Motor neuron (in vitro differentiated cells): ENCODE results near the gene SNX32. TPM values are rescaled to one million over a fixed set of nuclear protein-coding genes. Genes with fewer than 3 reads are reported as not detected.

Experiments used
- ATAC-seq, 8 experiments: fragments of 200-7000 bp; cut with Tn5 transposase; replicated peaks in 6 of 8; 2 replicates each; pipeline ENCODE4 v1.8.0; 2021; ENCODE audit warnings: mild to moderate bottlenecking in 8 of 8, moderate library complexity in 8 of 8
- H3K27ac ChIP-seq, 2 donors: fragments of 250-450 bp; sonication (Bioruptor Pico); 2 replicates each; pipeline ENCODE4 v1.9.0; 2021; ENCODE audit warnings: antibody characterized with exemption in 2 of 2, mild to moderate bottlenecking in 2 of 2, moderate library complexity in 1 of 2
- H3K4me1 ChIP-seq, 2 donors: fragments of 250-450 bp; sonication (Bioruptor Pico); replicated peaks in 1 of 2; 2 replicates each; pipeline ENCODE4 v1.6.1; 2021; ENCODE audit warnings: antibody characterized with exemption in 2 of 2, mild to moderate bottlenecking in 2 of 2, moderate library complexity in 1 of 2
- H3K4me3 ChIP-seq, 5 donors: fragments of 250-450 bp; sonication (Bioruptor Pico); 2 replicates each; pipeline ENCODE4 v1.9.0; 2021; ENCODE audit warnings: antibody characterized with exemption in 5 of 5, mild to moderate bottlenecking in 5 of 5, moderate library complexity in 4 of 5
- WGBS, 10 experiments: fragments of 450-650 bp; shearing (Covaris generic); methylation state at CpG; one replicate each; pipeline ENCODE4 v1.0.0; 2022; 5-methylcytosine and 5-hydroxymethylcytosine counted together
- in situ Hi-C, 9 experiments: fragments of 400-800 bp; cut with MboI; loops; one replicate each; pipeline ENCODE4 v1.15.0; 2021; ENCODE audit warnings: low sequenced_read_pairs in 9 of 9, low pct_unique_long_range_greater_than_20kb in 2 of 9; ENCODE audit not compliant: unreplicated experiment in 9 of 9
- total RNA-seq, 8 experiments: library from RNA; unstranded; fragments of 300-600 nt; gene quantifications; 2 replicates each; pipeline versions ENCODE4 v1.2.3 to v1.2.4, GENCODE V29; 2022

SNX32 gene
- total RNA-seq, 8 experiments from 2014 or later, result 1.5 to 6.7 (median 4.2) TPM

- H3K4me3 ChIP-seq, result no peak overlapping the region
- no peak overlapping the region for H3K27ac ChIP-seq
- H3K4me1 ChIP-seq, result no peaks in the 10 kb centered on the region
- peak in 4 of 8 experiments; percentile 0 to 10 (median 7) for ATAC-seq
- whole genome bisulfite sequencing, 10 experiments, result 0 to 80% (median 59%) methylated on average over 1 to 5 of the region's 16 CpGs; no CpG with 5 or more reads in 4 of the 10 experiments
- in situ Hi-C loops, result no loop called here
Measured at GRCh38 chr11:65849771-65850216, 16.0 kb downstream of the SNX32 start.

GRCh38 chr11:65850217-65851082 is 16.7 kb downstream of the SNX32 start:
- Histone ChIP-seq H3K4me1 (no peaks in the 10 kb centered on the region), H3K27ac (no peak overlapping the region), H3K4me3 (no peak overlapping the region)
- in situ Hi-C loops, result no loop called here
- 60 to 96% (median 86%) methylated on average over 1 to 9 of the region's 20 CpGs; no CpG with 5 or more reads in 5 of the 10 experiments for WGBS, 10 experiments
- ATAC-seq, result peak in 7 of 8 experiments; percentile 1 to 13 (median 7)

GRCh38 chr11:65851083-65851579 is 17.4 kb downstream of the SNX32 start:
- no peak overlapping the region for H3K4me3 ChIP-seq
- in situ Hi-C loops, result no loop called here
- WGBS, 10 experiments, result 80 to 98% (median 87%) methylated on average over 2 to 7 of the region's 14 CpGs; no CpG with 5 or more reads in 6 of the 10 experiments
- H3K27ac ChIP-seq, result no peak overlapping the region
- ATAC-seq, result peak in 7 of 8 experiments; percentile 5 to 12 (median 8)
- peaks cover 0 to 2% of the 10 kb centered on the region in 2 donors for H3K4me1 ChIP-seq

- no peak overlapping the region for H3K4me3 ChIP-seq
- in situ Hi-C loops, result no loop called here
- peaks cover 0 to 6% of the 10 kb centered on the region in 2 donors for H3K4me1 ChIP-seq
- 57 to 100% (median 76%) methylated on average over 1 to 6 of the region's 10 CpGs; no CpG with 5 or more reads in 2 of the 10 experiments for WGBS, 10 experiments
- ATAC-seq, result peak in 2 of 8 experiments; percentile 1
- H3K27ac ChIP-seq, result no peak overlapping the region
Measured at GRCh38 chr11:65851811-65852507, 18.2 kb downstream of the SNX32 start.

- 100% methylated on average over 1 to 5 of the region's 33 CpGs; no CpG with 5 or more reads in 8 of the 10 experiments for WGBS, 10 experiments
Measured at GRCh38 chr11:65852508-65853245, 18.9 kb downstream of the SNX32 start.

GRCh38 chr11:65853246-65853979 is 19.6 kb downstream of the SNX32 start:
- H3K27ac ChIP-seq, result no peak overlapping the region
- peaks cover 0 to 6% of the 10 kb centered on the region in 2 donors for H3K4me1 ChIP-seq
- H3K4me3 ChIP-seq, result no peak overlapping the region
- WGBS, 10 experiments, result 50 to 100% methylated on average over 1 to 3 of the region's 6 CpGs; no CpG with 5 or more reads in 8 of the 10 experiments
- ATAC-seq, result peak in 1 of 8 experiments; percentile 0
- in situ Hi-C loops, result no loop called here

More at GRCh38 chr11:65852508-65853245, 18.9 kb downstream of the SNX32 start:
- peak in 4 of 8 experiments; percentile 0 to 4 (median 2) for ATAC-seq
- H3K4me3 ChIP-seq, result no peak overlapping the region
- in situ Hi-C loops, result no loop called here
- peaks cover 0 to 6% of the 10 kb centered on the region in 2 donors for H3K4me1 ChIP-seq
- H3K27ac ChIP-seq, result no peak overlapping the region

- Histone ChIP-seq H3K4me1 (peaks cover 0 to 6% of the 10 kb centered on the region in 2 donors), H3K4me3 (no peak overlapping the region), H3K27ac (no peak overlapping the region)
- 93 to 100% (median 100%) methylated on average over 1 to 3 of the region's 4 CpGs; no CpG with 5 or more reads in 7 of the 10 experiments for WGBS, 10 experiments
- in situ Hi-C loops, result no loop called here
- ATAC-seq, result no peak
Measured at GRCh38 chr11:65854161-65854592, 20.4 kb downstream of the SNX32 start.

- ATAC-seq, result no peak
- H3K4me1 ChIP-seq, result peaks cover 0 to 6% of the 10 kb centered on the region in 2 donors
- WGBS, 10 experiments, result 80 to 100% (median 100%) methylated on average over 1 to 5 of the region's 15 CpGs
- no peak overlapping the region for H3K4me3 ChIP-seq
- H3K27ac ChIP-seq, result no peak overlapping the region
- in situ Hi-C loops, result no loop called here
Measured at GRCh38 chr11:65854852-65855837, 21.4 kb downstream of the SNX32 start.

GRCh38 chr11:65855927-65856363 is 22.2 kb downstream of the SNX32 start:
- ATAC-seq, result no peak
- 80 to 100% (median 97%) methylated on average over 1 to 6 of the region's 15 CpGs; no CpG with 5 or more reads in 3 of the 10 experiments for WGBS, 10 experiments
- Histone ChIP-seq H3K27ac (no peak overlapping the region), H3K4me3 (peak overlapping the region in 3 of 5 donors; percentile 76 to 92 (median 88)), H3K4me1 (peaks cover 0 to 6% of the 10 kb centered on the region in 2 donors)
- in situ Hi-C loops, result no loop called here

- H3K4me1 ChIP-seq, result peaks cover 6 to 12% of the 10 kb centered on the region in 2 donors
- peak; percentile 0 to 7 (median 2) for ATAC-seq
- in situ Hi-C loops, result no loop called here
- 0 to 5% (median 2%) methylated on average over 1 to 18 of the region's 57 CpGs; no CpG with 5 or more reads in 3 of the 10 experiments for WGBS, 10 experiments
- peak overlapping the region; percentile 97 to 98 for H3K27ac ChIP-seq
- H3K4me3 ChIP-seq, result peak overlapping the region; percentile 76 to 94 (median 88)
Measured at GRCh38 chr11:65856689-65857499, 23.1 kb downstream of the SNX32 start.
